T-helper 1 cell (primary cell): ENCODE data around the gene UGDH.
"Not testable (repeated sequence)": the region's sequence is repeated elsewhere in the genome, so short reads cannot be mapped to it uniquely, and the experiment has no call there.

Experiments used
- DNase-seq, 5 donors: peaks; one replicate each; pipeline ENCODE4 v3.0.0-alpha.2; 2012 to 2020
- total RNA-seq, 4 donors: gene quantifications; one replicate each; lab custom pipeline; 2026; lab: John Stamatoyannopoulos, UW

The UGDH gene
- total RNA-seq = 10.0 to 14.5 (median 11.0) reads per million in 4 donors

DNA sequence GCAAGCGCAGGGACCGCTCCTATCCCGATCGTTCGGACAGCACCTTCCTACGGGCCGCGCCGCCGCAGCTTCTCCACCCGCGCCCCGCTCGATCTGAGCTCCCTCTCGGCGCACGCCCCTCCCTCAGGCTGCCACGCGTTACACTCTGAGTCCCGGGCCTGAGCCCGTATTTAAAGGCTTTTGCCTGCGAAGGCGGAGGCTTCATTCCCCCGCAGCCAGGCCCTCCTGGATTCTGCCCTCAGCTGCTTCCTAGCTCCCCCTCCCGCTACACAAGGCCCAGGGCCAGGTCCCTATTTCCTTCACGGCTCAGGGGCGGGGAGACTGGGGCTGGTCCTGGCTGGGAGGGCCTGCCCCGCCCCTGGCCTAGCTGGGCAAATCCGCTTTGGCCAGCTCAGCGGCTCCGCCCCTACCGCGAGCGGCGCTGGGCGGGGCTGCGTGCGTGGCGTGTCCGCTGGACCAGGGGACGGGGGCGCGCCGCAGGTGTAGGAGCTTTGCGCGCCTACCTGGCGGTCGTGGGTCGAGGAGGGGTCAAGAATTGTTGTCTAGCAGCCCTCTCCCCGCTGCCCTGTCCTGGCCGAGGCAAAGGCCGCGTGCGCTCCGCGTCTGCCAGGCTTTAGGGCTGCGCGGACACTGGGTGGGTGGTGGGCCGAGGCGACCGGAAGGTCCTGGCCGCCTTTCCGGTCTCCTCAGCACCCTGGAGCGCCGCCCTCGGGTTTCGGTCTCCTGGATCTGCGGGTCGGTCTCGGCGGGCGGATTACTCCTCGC is at the start of gene UGDH:
TSS of gene UGDH (minus strand) at position 144 of the 765 bp plus-strand sequence. CDS start 5,927 bp downstream, outside the sequence.
- DNase-seq = peak; percentile 85 to 94 (median 87)

DNA sequence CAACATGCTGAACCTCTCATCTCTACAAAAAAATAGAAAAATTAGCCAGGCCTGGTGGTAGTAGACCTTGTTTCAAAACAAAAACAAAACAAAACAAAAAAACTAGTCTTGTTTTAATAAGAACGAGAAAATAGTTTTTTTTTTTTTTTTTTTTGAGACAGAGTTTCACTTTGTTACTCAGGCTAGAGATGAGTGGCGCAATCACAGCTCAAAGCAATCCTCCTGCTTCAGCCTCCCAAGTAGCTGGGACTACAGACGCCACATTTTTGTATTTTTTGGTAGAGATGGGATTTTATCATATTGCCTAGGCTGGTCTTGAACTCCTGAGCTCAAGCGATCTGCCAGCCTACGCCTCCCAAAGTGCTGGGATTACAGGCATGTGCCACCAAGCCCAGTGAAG is 47.7 kb upstream of the UGDH start:
- DNase-seq = no peak

DNA sequence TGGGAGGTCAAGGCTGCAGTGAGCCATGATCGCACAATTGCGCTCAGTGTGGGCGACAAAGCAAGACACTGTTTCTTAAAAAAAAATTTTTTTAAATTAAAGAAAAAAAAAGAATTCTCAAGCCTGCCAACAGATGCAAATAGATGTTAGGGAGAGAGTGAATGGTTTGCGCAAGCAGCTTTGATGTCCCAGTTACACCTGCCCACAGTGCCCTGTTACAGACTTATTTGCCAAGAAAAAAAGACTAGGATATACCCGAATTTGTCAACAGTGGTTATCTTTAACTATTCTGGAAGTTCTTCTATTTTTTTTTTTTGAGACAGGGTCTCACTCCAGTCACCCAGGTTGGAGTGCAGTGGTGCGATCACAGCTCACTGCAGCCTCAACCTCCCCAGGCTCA is 44.3 kb upstream of the UGDH start:
- DNase-seq = no peak

DNA sequence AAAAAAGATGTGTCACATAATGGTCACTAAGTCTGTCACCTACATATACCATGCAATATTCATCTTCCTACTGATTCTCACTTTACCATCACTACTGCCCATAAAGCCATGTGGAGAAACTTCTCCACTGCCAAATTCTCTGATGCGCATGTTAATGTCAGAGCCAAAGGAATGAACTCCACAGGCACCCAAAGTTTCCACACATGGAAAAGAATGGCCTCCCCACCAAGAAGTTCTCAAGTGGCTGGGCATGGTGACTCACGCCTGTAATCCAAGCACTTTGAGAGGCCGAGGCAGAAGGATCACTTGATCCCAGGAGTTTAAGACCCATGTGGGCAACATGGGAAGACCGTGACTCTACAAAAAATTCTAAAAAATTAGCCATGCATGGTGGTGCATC is 43.8 kb upstream of the UGDH start:
- DNase-seq = no peak

GRCh38 chr4:39569209-39569608 is 42.0 kb upstream of the UGDH start:
- DNase-seq = no peak

DNA sequence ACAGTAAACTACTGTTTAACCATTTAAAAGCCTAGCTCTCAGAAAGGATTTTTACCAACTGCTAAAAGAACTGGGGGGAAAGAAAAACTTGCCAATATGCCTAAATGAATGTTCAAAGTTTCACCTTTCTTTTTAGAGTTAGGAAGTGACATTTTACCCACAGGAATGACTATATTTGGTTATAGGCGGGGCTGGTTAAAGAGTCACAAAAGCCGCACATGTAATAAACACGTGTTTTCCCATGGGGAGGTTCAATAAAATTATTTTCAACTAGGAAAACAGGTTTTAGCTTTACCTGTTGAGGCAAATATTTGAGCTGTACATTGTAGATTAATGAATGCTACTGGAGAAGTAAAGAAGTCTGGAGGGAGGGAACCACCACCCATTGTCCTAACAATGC is 41.6 kb upstream of the UGDH start:
- peak in 1 of 5 donors; percentile 8 for DNase-seq

GRCh38 chr4:39565878-39566600 is 38.8 kb upstream of the UGDH start:
- no peak for DNase-seq

- no peak for DNase-seq
These were observed 36.2 kb upstream of the UGDH start for GRCh38 chr4:39563346-39563847.

DNA sequence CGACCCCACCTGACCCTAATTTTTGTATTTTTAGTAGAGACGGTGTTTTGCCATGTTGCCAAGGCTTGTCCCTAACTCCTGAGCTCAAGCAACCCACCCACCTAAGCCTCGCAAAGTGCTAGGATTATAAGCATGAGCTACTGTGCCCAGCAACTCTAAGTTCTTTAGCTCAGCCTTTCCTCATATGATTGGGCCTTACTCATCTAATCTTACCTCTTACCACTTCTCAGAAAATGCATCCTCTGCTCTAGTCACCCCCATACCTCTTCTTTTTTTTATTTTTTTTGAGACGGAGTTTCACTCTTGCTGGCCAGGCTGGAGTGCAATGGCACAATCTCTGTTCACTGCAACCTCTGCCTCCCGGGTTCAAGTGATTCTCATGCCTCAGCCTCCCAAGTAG is 35.6 kb upstream of the UGDH start:
- no peak for DNase-seq

- DNase-seq = no peak
These were observed 32.4 kb upstream of the UGDH start for GRCh38 chr4:39559626-39560025.

DNA sequence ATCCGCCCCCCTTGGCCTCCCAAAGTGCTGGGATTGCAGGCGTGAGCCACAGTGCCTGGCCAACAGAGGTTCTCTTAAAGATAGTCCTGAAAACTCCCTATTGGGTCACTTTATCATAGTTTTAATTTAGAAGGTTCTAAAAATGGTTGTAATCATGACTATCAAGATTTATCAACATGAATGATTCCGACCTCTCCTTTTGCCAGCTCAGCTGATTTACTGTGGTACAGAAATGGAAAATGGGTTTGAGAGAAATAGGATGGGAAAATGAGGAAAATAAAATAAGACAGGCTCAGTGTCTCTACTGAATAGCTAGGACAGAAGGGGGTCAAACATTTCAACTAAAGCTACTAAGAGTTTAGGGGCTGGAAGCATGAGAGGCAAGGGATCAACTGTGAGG is 28.2 kb upstream of the UGDH start:
- no peak for DNase-seq

GRCh38 chr4:39548425-39549067 is 21.3 kb upstream of the UGDH start:
- DNase-seq = no peak

DNA sequence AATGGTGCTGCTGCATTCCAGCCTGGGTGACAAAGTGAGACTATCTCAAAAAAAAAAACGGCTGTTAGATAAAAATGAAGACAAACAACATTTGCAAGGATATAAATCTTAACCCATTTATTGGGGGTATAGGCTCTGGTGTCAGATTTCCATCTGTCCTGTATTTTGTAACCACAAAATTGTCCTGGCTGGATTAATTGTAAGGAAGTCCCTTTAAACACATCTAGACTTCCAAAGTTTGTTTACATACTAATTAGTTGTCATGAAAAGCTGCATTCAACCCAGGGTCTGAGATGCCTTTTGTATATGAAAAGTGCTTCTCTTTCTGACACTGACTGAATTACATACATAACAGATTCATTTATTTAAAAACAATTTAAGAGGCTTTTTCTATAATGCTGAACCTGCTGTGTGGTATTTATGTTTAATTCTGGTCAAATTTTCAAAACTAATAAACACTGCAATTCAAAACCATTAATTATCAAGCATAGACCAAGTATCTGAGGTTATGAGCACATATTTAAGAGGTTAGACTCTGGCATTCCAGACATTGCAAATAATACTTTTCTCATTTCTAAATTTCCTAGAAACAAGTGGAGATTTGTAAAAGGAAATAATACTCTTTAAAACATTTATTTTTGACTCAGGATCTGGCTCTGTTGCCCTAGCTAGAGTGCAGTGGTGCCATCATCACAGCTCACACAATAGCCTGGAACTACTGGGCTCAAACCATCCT is 17.5 kb upstream of the UGDH start:
- DNase-seq = no peak

GRCh38 chr4:39544080-39544479 is 16.8 kb upstream of the UGDH start:
- DNase-seq = not testable (repeated sequence)

DNA sequence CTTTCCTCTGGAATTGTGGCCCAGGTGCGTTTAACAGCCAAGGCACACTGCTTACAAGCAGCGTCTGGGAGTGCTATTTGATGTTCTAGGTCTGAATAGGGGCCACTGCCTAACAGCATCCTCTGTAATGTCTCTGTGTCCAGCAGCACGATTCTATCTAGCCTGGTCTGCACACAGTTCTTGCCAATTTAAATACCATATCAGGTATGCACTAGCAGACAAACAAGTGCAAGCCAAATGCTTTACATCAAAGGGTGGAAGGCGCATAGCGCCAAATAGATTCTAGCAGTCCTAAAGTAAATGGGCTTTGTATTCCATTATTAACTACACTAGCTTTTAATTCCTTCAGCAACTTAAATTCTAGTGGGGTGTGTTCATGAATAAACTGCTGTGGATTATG is 15.8 kb upstream of the UGDH start:
- no peak for DNase-seq

DNA sequence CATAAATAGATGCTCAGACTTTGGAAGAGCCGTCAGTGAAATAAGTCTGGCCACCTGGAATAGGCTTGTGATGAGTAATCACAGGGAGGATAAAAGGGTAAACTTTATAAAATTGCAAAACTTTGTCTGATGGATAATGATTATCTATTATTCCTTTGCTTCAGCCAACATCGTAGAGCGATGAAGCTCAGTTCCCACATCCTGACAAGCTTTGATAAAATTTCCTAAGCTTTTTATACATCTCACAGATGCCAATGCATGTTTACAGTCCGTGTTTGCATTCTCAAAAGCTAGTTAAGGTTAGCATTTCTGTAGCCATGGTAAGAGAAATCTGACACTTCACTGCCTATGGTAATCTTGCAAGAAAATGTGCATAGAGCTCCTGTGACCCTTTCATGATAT is 15.4 kb upstream of the UGDH start:
- DNase-seq = no peak

- no peak for DNase-seq
These were observed 14.9 kb upstream of the UGDH start for GRCh38 chr4:39541987-39542610.

- no peak for DNase-seq
These were observed 11.9 kb upstream of the UGDH start for GRCh38 chr4:39539089-39539611.

GRCh38 chr4:39533541-39533940 is 6.3 kb upstream of the UGDH start:
- no peak for DNase-seq

- not testable (repeated sequence) for DNase-seq
These were observed 5.0 kb upstream of the UGDH start for GRCh38 chr4:39532237-39532636.

DNA sequence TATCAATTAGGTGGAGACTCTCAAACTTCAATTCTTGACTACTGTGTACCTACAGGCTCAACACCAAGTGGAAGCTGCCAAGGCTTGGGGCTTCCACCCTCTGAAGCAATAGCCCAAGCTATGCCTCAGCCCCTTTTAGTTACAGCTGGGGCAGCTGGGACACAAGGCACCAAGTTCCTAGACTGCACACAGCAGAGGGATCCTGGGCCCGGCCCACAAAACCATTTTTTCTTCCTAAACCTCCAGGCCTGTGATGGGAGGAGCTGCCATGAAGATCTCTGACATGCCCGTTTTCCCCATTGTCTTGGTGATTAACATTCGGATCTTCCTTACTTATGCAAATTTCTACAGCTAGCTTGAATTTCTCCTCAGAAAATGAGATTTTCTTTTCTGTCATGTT is 3.4 kb upstream of the UGDH start:
- DNase-seq = no peak

DNA sequence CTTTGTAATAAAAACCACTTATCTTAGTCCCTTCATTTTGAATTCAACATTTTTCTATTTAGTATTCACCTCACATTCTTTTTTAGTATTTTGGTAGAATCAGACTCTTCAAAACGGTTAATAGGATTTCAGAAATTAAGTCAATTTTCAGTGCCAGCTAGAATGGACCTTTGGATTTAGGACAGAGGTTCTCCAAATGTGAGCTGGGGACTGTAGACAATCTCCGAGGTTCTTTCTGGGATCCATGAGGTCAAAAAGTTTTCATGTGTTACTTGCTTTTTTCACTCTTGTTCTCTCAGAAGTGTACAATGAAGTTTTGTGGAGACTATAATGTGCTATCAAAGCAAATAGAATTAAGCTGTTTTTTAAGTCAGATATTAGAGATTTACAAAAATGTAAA is 2.3 kb upstream of the UGDH start:
- DNase-seq = no peak
